Astrocyte (in vitro differentiated cells and primary cell): ENCODE data around the gene FCN1. TPM values are rescaled to one million over a fixed set of nuclear protein-coding genes. Genes with fewer than 3 reads are reported as not detected.

Experiments
- DNase-seq: peaks from one replicate; pipeline ENCODE4 v3.0.0-alpha.2; 2010; ENCODE audit warnings: low read depth
- FAIRE-seq: peaks from 2 replicates; lab custom pipeline; 2011; peaks lifted over from hg19 to GRCh38; lab: Jason Lieb, UNC
- H2AFZ ChIP-seq: 2 replicates; pipeline ENCODE4 v1.6.0; 2012; ENCODE audit warnings: low read depth, low read length, inconsistent platforms
- H3K27ac ChIP-seq: 2 replicates; pipeline ENCODE4 v1.5.1; 2011; ENCODE audit warnings: low read depth, low read length, inconsistent platforms
- H3K27me3 ChIP-seq: 2 replicates; pipeline ENCODE4 v1.6.0; 2011; ENCODE audit warnings: low read length, inconsistent platforms; ENCODE audit not compliant: insufficient read depth
- H3K36me3 ChIP-seq: 2 replicates; pipeline ENCODE4 v1.5.1; 2011; ENCODE audit warnings: low read length, inconsistent platforms; ENCODE audit not compliant: insufficient read depth
- H3K4me1 ChIP-seq: 2 replicates; pipeline ENCODE4 v1.5.1; 2011; ENCODE audit warnings: low read length, inconsistent platforms; ENCODE audit not compliant: insufficient read depth
- H3K4me2 ChIP-seq: 2 replicates; pipeline ENCODE4 v1.6.0; 2012; ENCODE audit warnings: low read length, inconsistent platforms
- H3K4me3 ChIP-seq: 2 replicates; pipeline ENCODE4 v1.5.1; 2011; ENCODE audit warnings: low read depth, mild to moderate bottlenecking, low read length, inconsistent platforms; ENCODE audit not compliant: insufficient read depth
- H3K79me2 ChIP-seq: 2 replicates; pipeline ENCODE4 v1.6.0; 2012; ENCODE audit warnings: mild to moderate bottlenecking, low read length, inconsistent platforms; ENCODE audit not compliant: insufficient read depth
- H3K9ac ChIP-seq: 2 replicates; pipeline ENCODE4 v1.6.0; 2012; ENCODE audit warnings: mild to moderate bottlenecking, low read length, inconsistent platforms
- H3K9me3 ChIP-seq: 2 replicates; pipeline ENCODE4 v1.5.1; 2012; ENCODE audit warnings: low read depth, mild to moderate bottlenecking, low read length, inconsistent platforms; ENCODE audit not compliant: insufficient read depth
- H4K20me1 ChIP-seq: 2 replicates; pipeline ENCODE4 v1.6.0; 2012; ENCODE audit warnings: low read length, inconsistent platforms; ENCODE audit not compliant: insufficient read depth
- H3K27ac Mint-ChIP-seq: one replicate; pipeline ENCODE4 v1.8.0; 2021; ENCODE audit warnings: mild to moderate bottlenecking, mixed read lengths; ENCODE audit not compliant: unreplicated experiment
- H3K27me3 Mint-ChIP-seq: one replicate; pipeline ENCODE4 v1.8.0; 2021; ENCODE audit warnings: low read depth, mixed read lengths; ENCODE audit not compliant: unreplicated experiment
- H3K36me3 Mint-ChIP-seq: one replicate; pipeline ENCODE4 v1.8.0; 2021; ENCODE audit warnings: low read depth, mixed read lengths; ENCODE audit not compliant: unreplicated experiment
- H3K4me1 Mint-ChIP-seq: one replicate; pipeline ENCODE4 v1.8.0; 2021; ENCODE audit warnings: low read depth, mixed read lengths; ENCODE audit not compliant: unreplicated experiment
- H3K4me3 Mint-ChIP-seq: one replicate; pipeline ENCODE4 v1.8.0; 2021; ENCODE audit warnings: mild to moderate bottlenecking, moderate library complexity, mixed read lengths; ENCODE audit not compliant: unreplicated experiment
- H3K9me3 Mint-ChIP-seq: one replicate; pipeline ENCODE4 v1.8.0; 2021; ENCODE audit warnings: mild to moderate bottlenecking, mixed read lengths; ENCODE audit not compliant: unreplicated experiment
- CTCF ChIP-seq: IDR thresholded peaks from 2 replicates; pipeline ENCODE4 v1.5.1; 2011; ENCODE audit warnings: low read depth, mild to moderate bottlenecking, inconsistent platforms, low read length, moderate library complexity; ENCODE audit not compliant: insufficient read depth
- EZH2 ChIP-seq: IDR thresholded peaks from 2 replicates; pipeline ENCODE4 v1.6.1; 2012; ENCODE audit warnings: mild to moderate bottlenecking, low read length, inconsistent platforms; ENCODE audit not compliant: insufficient read depth
- total RNA-seq: library from RNA; stranded (reverse); gene quantifications from 2 replicates; pipeline ENCODE4 v1.2.1, GENCODE V29; 2021

Gene FCN1
- total RNA-seq, 1 donor from 2014 or later, result not detected

- Mint-ChIP-seq H3K4me1 (peaks cover 2% of the 10 kb centered on the region), H3K27ac (no peak overlapping the region), H3K36me3 (peaks cover 2% of the 10 kb centered on the region), H3K9me3 (peaks cover 3% of the 10 kb centered on the region), H3K27me3 (peaks cover 41% of the 10 kb centered on the region), H3K4me3 (no peak overlapping the region)
- Histone ChIP-seq H3K36me3 (no peaks in the 10 kb centered on the region), H3K27ac (no peak overlapping the region), H3K9me3 (no peaks in the 10 kb centered on the region), H3K79me2 (no peaks in the 10 kb centered on the region), H3K4me3 (no peak overlapping the region), H3K27me3 (peaks cover 7% of the 10 kb centered on the region), H2AFZ (no peak overlapping the region), H4K20me1 (no peaks in the 10 kb centered on the region), H3K4me2 (no peak overlapping the region), H3K4me1 (no peaks in the 10 kb centered on the region), H3K9ac (no peak overlapping the region)
- no peak for TF ChIP-seq CTCF
- TF ChIP-seq EZH2, result no peak
- no peak for DNase-seq
- FAIRE-seq, result no peak
Measured at GRCh38 chr9:134872482-134873231, 45.1 kb downstream of the FCN1 start.

- FAIRE-seq (no peak), DNase-seq (no peak)
- Histone ChIP-seq H3K27ac (no peak overlapping the region), H3K9me3 (no peaks in the 10 kb centered on the region), H3K27me3 (no peaks in the 10 kb centered on the region), H3K4me3 (no peak overlapping the region), H2AFZ (no peak overlapping the region), H3K4me1 (no peaks in the 10 kb centered on the region), H4K20me1 (no peaks in the 10 kb centered on the region), H3K79me2 (no peaks in the 10 kb centered on the region), H3K36me3 (no peaks in the 10 kb centered on the region), H3K4me2 (no peak overlapping the region), H3K9ac (no peak overlapping the region)
- H3K27me3 Mint-ChIP-seq, result peaks cover 37% of the 10 kb centered on the region
- peaks cover 2% of the 10 kb centered on the region for H3K4me1 Mint-ChIP-seq
- H3K36me3 Mint-ChIP-seq, result peaks cover 2% of the 10 kb centered on the region
- TF ChIP-seq EZH2 (no peak), CTCF (no peak)
- no peak overlapping the region for H3K27ac Mint-ChIP-seq
- peaks cover 3% of the 10 kb centered on the region for H3K9me3 Mint-ChIP-seq
- H3K4me3 Mint-ChIP-seq, result no peak overlapping the region
Measured at GRCh38 chr9:134871697-134872340, 45.9 kb downstream of the FCN1 start.
